HCT116 (cell line): ENCODE results near the gene FOXJ2. TPM values are rescaled to one million over a fixed set of nuclear protein-coding genes. Genes with fewer than 3 reads are reported as not detected.
"Not testable (repeated sequence)": the region's sequence is repeated elsewhere in the genome, so short reads cannot be mapped to it uniquely, and the experiment has no call there.

Experiments
- ATAC-seq: fragments of 200-7000 bp; cut with Tn5 transposase; 2 replicates; pipeline ENCODE4 v1.9.1; 2020; ENCODE audit warnings: mild to moderate bottlenecking, moderate library complexity
- BruUV-seq: library from RNA; stranded (reverse); fragments of 400-500 nt; replicated peaks from 2 replicates; lab custom pipeline; 2021; lab: Mats Ljungman, UMichigan
- CTCF ChIA-PET: fragments of 300-600 bp; sonication (Branson Sonifier 250); formaldehyde crosslinking; loops from one replicate; lab custom pipeline; 2021; ENCODE audit warnings: antibody characterized with exemption; lab: Charles Lee
- POLR2A ChIA-PET: fragments of 300-600, 350-600 bp; sonication (Branson Sonifier 250); formaldehyde crosslinking; loops from one replicate; lab custom pipeline; 2021; ENCODE audit warnings: antibody characterized with exemption; lab: Charles Lee
- RAD21 ChIA-PET, 2 experiments: fragments of 300-600 bp; sonication (Branson Sonifier 250); formaldehyde crosslinking; loops; one replicate each; lab custom pipeline; 2023; ENCODE audit warnings: low total read pairs in 2 of 2; ENCODE audit not compliant: uncharacterized antibody in 2 of 2, unreplicated experiment in 2 of 2, low non-redundant PET in 1 of 2; lab: Charles Lee
- DNase-seq: peaks from one replicate; pipeline ENCODE4 v3.0.0-alpha.2; 2010; ENCODE audit warnings: low read depth, low spot score
- H2AFZ ChIP-seq: fragments of 200-600 bp; shearing (Covaris generic), sonication (generic); 2 replicates; pipeline ENCODE4 v1.6.1; 2017; ENCODE audit warnings: low read depth, mixed run types, mixed read lengths, antibody characterized with exemption, low read length; ENCODE audit not compliant: poor library complexity, severe bottlenecking
- H3K27ac ChIP-seq: 2 replicates; pipeline ENCODE4 v1.5.1; 2012; ENCODE audit warnings: low read depth, low read length
- H3K27me3 ChIP-seq: fragments of 200-600 bp; sonication (generic); 2 replicates; pipeline ENCODE4 v1.6.1; 2016; ENCODE audit warnings: mixed run types, low read length, mixed read lengths; ENCODE audit not compliant: insufficient read depth
- H3K36me3 ChIP-seq, 2 experiments: fragments of 200-500 bp in 1 of 2; fragments of 200-600 bp in 1 of 2; sonication (Bioruptor generic) in 1 of 2; sonication (generic) in 1 of 2; 2 replicates each; pipeline versions ENCODE4 v1.5.1 to v1.6.1; 2014 to 2016; ENCODE audit warnings: low read length in 2 of 2, inconsistent platforms in 1 of 2, mixed read lengths in 1 of 2, mixed run types in 1 of 2; ENCODE audit not compliant: insufficient read depth in 2 of 2, control insufficient read depth in 1 of 2
- H3K4me1 ChIP-seq, 2 experiments: fragments of 200-600 bp in 1 of 2; sonication (generic) in 1 of 2; 2 replicates each; pipeline versions ENCODE4 v1.5.1 to v1.6.1; 2012 to 2017; ENCODE audit warnings: low read length in 2 of 2, inconsistent platforms in 1 of 2, mild to moderate bottlenecking in 1 of 2, mixed read lengths in 1 of 2, mixed run types in 1 of 2, moderate library complexity in 1 of 2; ENCODE audit not compliant: insufficient read depth in 2 of 2, control insufficient read depth in 1 of 2
- H3K4me2 ChIP-seq: fragments of 200-600 bp; sonication (generic); 2 replicates; pipeline ENCODE4 v1.6.1; 2017; ENCODE audit warnings: mixed run types, low read length, mixed read lengths
- H3K4me3 ChIP-seq, 2 experiments: fragments of 200-600 bp in 1 of 2; sonication (generic) in 1 of 2; replicated peaks in 1 of 2; 2 replicates each; pipeline ENCODE4 v1.5.1; 2011 to 2016; ENCODE audit warnings: low read length in 2 of 2, control low read depth in 1 of 2, low read depth in 1 of 2, mild to moderate bottlenecking in 1 of 2, mixed read lengths in 1 of 2, mixed run types in 1 of 2
- H3K79me2 ChIP-seq: fragments of 200-600 bp; sonication (generic); 2 replicates; pipeline ENCODE4 v1.6.1; 2017; ENCODE audit warnings: mild to moderate bottlenecking, mixed run types, low read length, moderate library complexity, mixed read lengths; ENCODE audit not compliant: insufficient read depth
- H3K9ac ChIP-seq: fragments of 200-600 bp; sonication (generic); 2 replicates; pipeline ENCODE4 v1.6.1; 2016; ENCODE audit warnings: low read length, mixed read lengths
- H3K9me2 ChIP-seq: fragments of 200-600 bp; sonication (generic), shearing (Covaris generic); 2 replicates; pipeline ENCODE4 v1.6.1; 2017; ENCODE audit warnings: mixed run types, mild to moderate bottlenecking, moderate library complexity; ENCODE audit not compliant: insufficient read depth
- H3K9me3 ChIP-seq, 2 experiments: fragments of 200-500 bp in 1 of 2; fragments of 200-600 bp in 1 of 2; sonication (Bioruptor generic) in 1 of 2; sonication (generic) in 1 of 2; 2 replicates each; pipeline ENCODE4 v1.6.1; 2014 to 2017; ENCODE audit warnings: low read length in 2 of 2, mixed read lengths in 2 of 2, inconsistent platforms in 1 of 2, low read depth in 1 of 2, mild to moderate bottlenecking in 1 of 2, mixed run types in 1 of 2, moderate library complexity in 1 of 2; ENCODE audit not compliant: control insufficient read depth in 1 of 2, insufficient read depth in 1 of 2
- H4K20me1 ChIP-seq: fragments of 200-600 bp; sonication (generic), shearing (Covaris generic); 2 replicates; pipeline ENCODE4 v1.6.1; 2017; ENCODE audit warnings: mixed run types, mild to moderate bottlenecking, moderate library complexity; ENCODE audit not compliant: insufficient read depth
- CEBPB ChIP-seq: IDR thresholded peaks from 2 replicates; pipeline ENCODE4 v1.6.1; 2012; ENCODE audit warnings: low read depth
- EZH2 ChIP-seq: fragments of 200-600 bp; sonication (generic); IDR thresholded peaks from 2 replicates; pipeline ENCODE4 v1.6.1; 2017; ENCODE audit warnings: antibody characterized with exemption, mixed run types
- EZH2phosphoT487 ChIP-seq: fragments of 200-600 bp; IDR thresholded peaks from 2 replicates; pipeline ENCODE4 v1.6.1; 2018; ENCODE audit warnings: antibody characterized with exemption, borderline replicate concordance
- FOSL1 ChIP-seq: IDR thresholded peaks from 2 replicates; pipeline ENCODE4 v1.6.1; 2012; ENCODE audit warnings: low read depth
- RAD21 ChIP-seq: IDR thresholded peaks from 2 replicates; pipeline ENCODE4 v1.6.1; 2012; ENCODE audit warnings: low read depth, mild to moderate bottlenecking
- SIN3A ChIP-seq: IDR thresholded peaks from 2 replicates; pipeline ENCODE4 v1.6.1; 2012; ENCODE audit warnings: low read depth
- TCF7L2 ChIP-seq: IDR thresholded peaks from 2 replicates; pipeline ENCODE4 v1.7.0; 2011; ENCODE audit warnings: borderline replicate concordance, inconsistent platforms; ENCODE audit not compliant: insufficient read depth, insufficient read length; ENCODE audit errors: extremely low read depth
- ZFX ChIP-seq: fragments of 450-650 bp; IDR thresholded peaks from 2 replicates; pipeline ENCODE4 v1.6.1; 2017
- ZNF274 ChIP-seq: fragments of 200-500 bp; sonication (Bioruptor generic); IDR thresholded peaks from 2 replicates; pipeline ENCODE4 v1.6.1; 2014; ENCODE audit warnings: mild to moderate bottlenecking, low read depth, low read length, inconsistent platforms
- intact Hi-C: fragments of 100-400 bp; cut with micrococcal nuclease; formaldehyde crosslinking; loops from 2 replicates; pipeline ENCODE4 v1.10.0; 2022
- total RNA-seq: library from RNA; stranded (reverse); gene quantifications from one replicate; pipeline ENCODE4 v1.2.1, GENCODE V29; 2021; ENCODE audit not compliant: unreplicated experiment

FOXJ2 gene
- total RNA-seq, 1 experiment from 2014 or later: 20.3 TPM

- no peaks in the 10 kb centered on the region for H3K27me3 ChIP-seq
- H3K79me2 ChIP-seq: no peaks in the 10 kb centered on the region
- H3K36me3 ChIP-seq: no peaks in the 10 kb centered on the region
- no TSS peak for BruUV-seq
- ChIA-PET CTCF (no interaction called here), RAD21 (no interaction called here), POLR2A (no interaction called here)
- no peak overlapping the region for H3K27ac ChIP-seq
- no peak overlapping the region for H3K4me3 ChIP-seq
- intact Hi-C loops: no loop called here
- no peaks in the 10 kb centered on the region for H3K9me3 ChIP-seq
- no peak for ATAC-seq
- H3K4me2 ChIP-seq: no peak overlapping the region
- H3K9me2 ChIP-seq: no peaks in the 10 kb centered on the region
- no peaks in the 10 kb centered on the region for H4K20me1 ChIP-seq
- TF ChIP-seq FOSL1: no peak
- TF ChIP-seq SIN3A: no peak
- TF ChIP-seq ZFX: no peak
- no peak for TF ChIP-seq EZH2
- TF ChIP-seq EZH2phosphoT487: no peak
- TF ChIP-seq RAD21: no peak
- TF ChIP-seq TCF7L2: no peak
- TF ChIP-seq ZNF274: no peak
- no peak for TF ChIP-seq CEBPB
- H3K9ac ChIP-seq: no peak overlapping the region
- H3K4me1 ChIP-seq: no peaks in the 10 kb centered on the region
- DNase-seq: no peak
- no peak overlapping the region for H2AFZ ChIP-seq
Observed at GRCh38 chr12:8069582-8069981, 37.1 kb downstream of the FOXJ2 start.

GRCh38 chr12:8071820-8072219 is 39.3 kb downstream of the FOXJ2 start:
- CTCF ChIA-PET, H3K4me2 ChIP-seq, H3K27ac ChIP-seq, BruUV-seq, H3K9ac ChIP-seq, H3K27me3 ChIP-seq, ATAC-seq, H3K79me2 ChIP-seq, H3K4me1 ChIP-seq, POLR2A ChIA-PET, H3K36me3 ChIP-seq, H3K9me3 ChIP-seq, H3K4me3 ChIP-seq, H4K20me1 ChIP-seq, H2AFZ ChIP-seq, DNase-seq, H3K9me2 ChIP-seq, RAD21 ChIA-PET: not testable (repeated sequence)
- intact Hi-C loops: loop anchor here (10.0 kb wide), 1 partner anchor 137 kb away; the partner anchor contains the start of gene SLC2A3
